SK-N-MC (cell line): ENCODE data around the gene FBRSL1.

Experiments
- DNase-seq: peaks from one replicate; pipeline ENCODE4 v3.0.0-alpha.2; 2011; ENCODE audit warnings: low read depth, low spot score
- H3K27ac ChIP-seq: fragments of 200-600 bp; sonication (generic); 2 replicates; pipeline ENCODE4 v1.5.1; 2016; ENCODE audit warnings: mixed run types
- H3K36me3 ChIP-seq: fragments of 200-600 bp; sonication (generic); 2 replicates; pipeline ENCODE4 v1.6.1; 2017; ENCODE audit warnings: antibody characterized with exemption, low read length, mixed read lengths; ENCODE audit not compliant: insufficient read depth
- H3K4me3 ChIP-seq: fragments of 200-600 bp; sonication (generic); 2 replicates; pipeline ENCODE4 v1.5.1; 2016
- H3K9ac ChIP-seq: fragments of 200-600 bp; sonication (generic); 2 replicates; pipeline ENCODE4 v1.8.0; 2017; ENCODE audit warnings: mixed run types, mixed read lengths; ENCODE audit not compliant: insufficient read length
- H3K9me3 ChIP-seq: fragments of 200-600 bp; sonication (generic); 2 replicates; pipeline ENCODE4 v1.6.1; 2017; ENCODE audit warnings: low read depth, mild to moderate bottlenecking, antibody characterized with exemption, low read length, moderate library complexity, mixed read lengths
- EZH2 ChIP-seq: fragments of 200-600 bp; sonication (generic); IDR thresholded peaks from one replicate; pipeline ENCODE4 v1.6.1; 2017; ENCODE audit warnings: antibody characterized with exemption
- FOXP2 ChIP-seq: optimal IDR thresholded peaks from 2 replicates; pipeline ENCODE3; 2011; ENCODE audit warnings: mild to moderate bottlenecking, moderate library complexity; ENCODE audit not compliant: insufficient read depth; ENCODE audit errors: extremely low read length, control extremely low read depth
- POLR2AphosphoS5 ChIP-seq: IDR thresholded peaks from 2 replicates; pipeline ENCODE4 v1.6.1; 2012; ENCODE audit warnings: mild to moderate bottlenecking, low read depth, low read length, borderline replicate concordance

Gene FBRSL1

GRCh38 chr12:132451836-132452195, 38.1 kb upstream of the FBRSL1 start:
- H3K27ac ChIP-seq = no peak overlapping the region
- H3K9ac ChIP-seq = no peak overlapping the region
- no peak for DNase-seq
- no peaks in the 10 kb centered on the region for H3K36me3 ChIP-seq
- no peaks in the 10 kb centered on the region for H3K9me3 ChIP-seq
- no peak for TF ChIP-seq FOXP2
- TF ChIP-seq POLR2AphosphoS5 = no peak
- H3K4me3 ChIP-seq = no peak overlapping the region

GRCh38 chr12:132452596-132453350, 37.2 kb upstream of the FBRSL1 start:
- Histone ChIP-seq H3K27ac (no peak overlapping the region), H3K4me3 (no peak overlapping the region), H3K9me3 (no peaks in the 10 kb centered on the region)

GRCh38 chr12:132453361-132454192, 36.4 kb upstream of the FBRSL1 start:
- H3K36me3 ChIP-seq = no peaks in the 10 kb centered on the region
- DNase-seq = no peak
- TF ChIP-seq EZH2 = no peak
- TF ChIP-seq POLR2AphosphoS5 = no peak
- TF ChIP-seq FOXP2 = no peak
- no peak overlapping the region for H3K27ac ChIP-seq
- no peak overlapping the region for H3K9ac ChIP-seq
- no peaks in the 10 kb centered on the region for H3K9me3 ChIP-seq
- H3K4me3 ChIP-seq = no peak overlapping the region

More at GRCh38 chr12:132452596-132453350, 37.2 kb upstream of the FBRSL1 start:
- Histone ChIP-seq H3K9ac (no peak overlapping the region), H3K36me3 (no peaks in the 10 kb centered on the region)
- TF ChIP-seq FOXP2 = no peak
- DNase-seq = no peak

GRCh38 chr12:132454193-132454932, 35.6 kb upstream of the FBRSL1 start:
- H3K9ac ChIP-seq = no peak overlapping the region

GRCh38 chr12:132454933-132455418, 35.0 kb upstream of the FBRSL1 start:
- Histone ChIP-seq H3K4me3 (no peak overlapping the region), H3K36me3 (no peaks in the 10 kb centered on the region), H3K9me3 (no peaks in the 10 kb centered on the region), H3K9ac (no peak overlapping the region), H3K27ac (no peak overlapping the region)
- TF ChIP-seq EZH2 (no peak), FOXP2 (no peak), POLR2AphosphoS5 (no peak)
- no peak for DNase-seq

More at GRCh38 chr12:132454193-132454932, 35.6 kb upstream of the FBRSL1 start:
- no peak for DNase-seq
- no peak overlapping the region for H3K4me3 ChIP-seq
- TF ChIP-seq POLR2AphosphoS5 (no peak), FOXP2 (no peak), EZH2 (no peak)
- H3K9me3 ChIP-seq = no peaks in the 10 kb centered on the region
- H3K27ac ChIP-seq = no peak overlapping the region
- H3K36me3 ChIP-seq = no peaks in the 10 kb centered on the region

- DNase-seq = no peak
- no peak overlapping the region for H3K4me3 ChIP-seq
- no peaks in the 10 kb centered on the region for H3K36me3 ChIP-seq
- H3K9ac ChIP-seq = no peak overlapping the region
- no peaks in the 10 kb centered on the region for H3K9me3 ChIP-seq
- no peak for TF ChIP-seq EZH2
- TF ChIP-seq FOXP2 = no peak
- TF ChIP-seq POLR2AphosphoS5 = no peak
- no peak overlapping the region for H3K27ac ChIP-seq
Observed at GRCh38 chr12:132455565-132455964, 34.4 kb upstream of the FBRSL1 start.

- Histone ChIP-seq H3K9ac (no peak overlapping the region), H3K36me3 (no peaks in the 10 kb centered on the region), H3K4me3 (no peak overlapping the region), H3K9me3 (no peaks in the 10 kb centered on the region), H3K27ac (no peak overlapping the region)
- no peak for DNase-seq
- TF ChIP-seq FOXP2 (no peak), POLR2AphosphoS5 (no peak), EZH2 (no peak)
Observed at GRCh38 chr12:132456186-132456943, 33.6 kb upstream of the FBRSL1 start.
